NOMO-1 (cell line): ENCODE data around the gene DNAJB6.
"Not testable (repeated sequence)": the region's sequence is repeated elsewhere in the genome, so short reads cannot be mapped to it uniquely, and the experiment has no call there.

Source experiments
- DNase-seq, 2 experiments: peaks; one replicate each; lab custom pipeline; 2025; ENCODE audit not compliant: unreplicated experiment in 2 of 2; lab: John Stamatoyannopoulos, UW

The DNAJB6 gene

DNA sequence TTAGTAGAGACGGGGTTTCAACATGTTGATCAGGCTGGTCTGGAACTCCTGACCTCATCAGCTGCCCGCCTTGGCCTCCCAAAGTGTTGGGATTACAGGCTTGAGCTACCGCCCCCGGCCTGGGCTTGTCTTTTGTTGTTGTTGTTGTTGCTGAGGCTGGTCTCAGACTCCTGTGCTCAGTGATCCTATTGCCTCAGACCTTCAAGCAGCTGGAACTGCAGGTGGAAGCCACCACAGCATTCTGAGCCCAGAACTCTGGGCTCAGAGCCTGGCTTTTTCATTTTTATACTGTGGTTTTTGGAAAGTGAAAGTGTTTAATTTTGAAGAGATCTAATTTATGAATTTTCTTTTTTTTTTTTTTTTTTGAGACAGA lies 16.2 kb upstream of the DNAJB6 start:
- DNase-seq: no peak

DNA sequence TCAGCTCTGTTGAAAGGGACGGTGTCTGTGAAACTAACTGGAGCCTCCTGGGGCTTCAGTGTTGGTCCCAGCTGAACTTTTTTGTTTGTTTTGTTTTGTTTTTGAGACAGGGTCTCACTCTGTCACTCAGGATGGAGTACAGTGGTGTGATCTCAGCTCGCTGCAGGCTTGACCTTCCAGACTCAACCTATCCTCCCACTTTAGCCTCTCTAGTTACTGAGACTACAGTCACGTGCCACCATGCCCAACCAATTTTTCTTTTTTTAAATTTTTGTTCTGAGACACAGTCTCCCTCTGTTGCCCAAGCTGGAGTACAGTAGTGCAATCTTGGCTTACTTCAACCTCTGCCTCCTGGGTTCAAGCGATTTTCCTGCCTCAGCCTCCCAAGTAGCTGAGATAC lies 13.4 kb upstream of the DNAJB6 start:
- DNase-seq: no peak

DNA sequence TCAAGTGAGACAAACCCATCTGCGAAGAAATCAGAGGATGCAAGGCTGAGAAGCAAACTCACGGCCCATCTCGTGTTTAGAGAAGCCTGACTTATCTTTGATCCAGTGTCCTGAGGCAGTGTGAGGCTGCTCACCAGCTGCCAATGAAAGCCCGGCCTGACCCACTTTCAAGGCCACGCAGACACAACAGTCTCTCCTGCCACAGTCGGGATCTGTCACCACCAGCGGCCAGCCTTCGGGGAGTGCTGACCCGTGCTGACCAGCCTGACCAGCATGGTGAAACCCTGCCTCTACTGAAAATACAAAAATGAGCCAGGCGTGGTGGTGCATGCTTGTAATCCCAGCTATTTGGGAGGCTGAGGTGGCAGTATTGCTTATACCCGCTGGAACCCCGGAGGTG lies 7.4 kb upstream of the DNAJB6 start:
- DNase-seq: no peak

DNA sequence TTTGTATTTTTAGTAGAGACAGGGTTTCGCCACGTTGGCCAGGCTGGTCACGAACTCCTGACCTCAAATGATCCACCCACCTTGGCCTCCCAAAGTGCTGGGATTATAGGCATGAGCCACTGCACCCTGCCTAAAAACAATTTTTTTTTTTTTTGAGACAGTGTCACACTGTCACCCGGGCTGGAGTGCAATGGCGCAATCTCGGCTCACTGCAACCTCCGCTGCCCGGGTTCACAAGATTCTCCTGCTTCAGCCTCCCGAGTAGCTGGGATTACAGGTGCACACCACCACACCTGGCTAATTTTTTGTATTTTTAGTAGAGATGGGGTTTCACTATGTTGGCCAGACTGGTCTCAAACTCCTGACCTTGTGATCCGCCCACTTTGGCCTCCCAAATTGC lies 6.2 kb upstream of the DNAJB6 start:
- not testable (repeated sequence) for DNase-seq

DNA sequence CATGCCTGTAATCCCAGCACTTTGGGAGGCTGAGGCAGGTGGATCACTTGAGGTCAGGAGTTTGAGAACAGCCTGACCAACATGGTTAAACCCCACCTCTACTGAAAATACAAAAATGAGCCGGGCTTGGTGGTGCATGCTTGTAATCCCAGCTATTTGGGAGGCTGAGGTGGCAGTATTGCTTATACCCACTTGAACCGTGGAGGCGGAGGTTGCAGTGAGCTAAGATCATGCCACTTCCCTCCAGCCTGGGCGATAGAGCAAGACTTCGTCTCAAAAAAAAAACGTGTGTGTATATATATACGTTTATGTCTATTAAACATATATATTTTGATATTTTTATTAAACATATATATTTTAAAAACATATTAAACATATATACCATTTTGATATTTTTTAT lies 5.8 kb upstream of the DNAJB6 start:
- DNase-seq: not testable (repeated sequence)

DNA sequence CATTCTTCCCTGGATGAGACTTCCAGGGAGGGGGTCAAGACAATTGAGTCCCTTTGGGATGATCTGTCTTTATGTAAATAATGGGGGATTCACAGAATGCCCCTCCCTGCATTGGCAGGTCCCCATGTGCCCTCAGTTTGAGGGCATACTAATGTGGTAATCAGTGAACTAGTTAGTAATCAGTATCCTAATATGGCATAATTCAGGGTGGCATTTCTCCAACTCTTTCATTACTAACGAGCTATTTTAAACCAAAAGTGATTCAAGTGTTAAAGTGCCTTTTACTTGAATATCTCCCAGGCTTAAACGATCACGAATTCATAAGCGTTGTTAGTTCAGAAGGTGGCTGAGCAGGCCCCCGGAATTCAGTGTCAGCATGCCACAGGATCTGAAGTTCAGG lies 1.6 kb upstream of the DNAJB6 start:
- DNase-seq: no peak

DNA sequence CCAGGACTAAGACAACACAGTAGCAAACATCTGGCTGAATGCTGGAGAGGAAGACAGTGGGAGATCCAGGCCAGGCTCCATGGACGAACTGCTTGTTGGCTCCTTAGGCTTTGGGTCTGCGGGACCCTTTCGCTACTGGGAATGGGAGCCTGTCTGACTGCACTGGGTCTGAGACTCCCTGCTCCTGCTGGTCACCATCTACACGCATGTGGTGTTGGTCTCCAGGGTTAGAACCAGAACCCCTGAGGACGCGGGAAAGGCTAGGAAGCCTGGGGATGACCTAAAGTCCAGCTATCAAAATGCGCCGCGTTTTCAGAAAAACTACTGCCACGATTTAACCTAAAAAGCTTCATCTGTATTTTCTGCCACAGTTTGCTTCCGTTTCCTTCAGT lies 817 bp upstream of the DNAJB6 start:
- no peak for DNase-seq

DNA sequence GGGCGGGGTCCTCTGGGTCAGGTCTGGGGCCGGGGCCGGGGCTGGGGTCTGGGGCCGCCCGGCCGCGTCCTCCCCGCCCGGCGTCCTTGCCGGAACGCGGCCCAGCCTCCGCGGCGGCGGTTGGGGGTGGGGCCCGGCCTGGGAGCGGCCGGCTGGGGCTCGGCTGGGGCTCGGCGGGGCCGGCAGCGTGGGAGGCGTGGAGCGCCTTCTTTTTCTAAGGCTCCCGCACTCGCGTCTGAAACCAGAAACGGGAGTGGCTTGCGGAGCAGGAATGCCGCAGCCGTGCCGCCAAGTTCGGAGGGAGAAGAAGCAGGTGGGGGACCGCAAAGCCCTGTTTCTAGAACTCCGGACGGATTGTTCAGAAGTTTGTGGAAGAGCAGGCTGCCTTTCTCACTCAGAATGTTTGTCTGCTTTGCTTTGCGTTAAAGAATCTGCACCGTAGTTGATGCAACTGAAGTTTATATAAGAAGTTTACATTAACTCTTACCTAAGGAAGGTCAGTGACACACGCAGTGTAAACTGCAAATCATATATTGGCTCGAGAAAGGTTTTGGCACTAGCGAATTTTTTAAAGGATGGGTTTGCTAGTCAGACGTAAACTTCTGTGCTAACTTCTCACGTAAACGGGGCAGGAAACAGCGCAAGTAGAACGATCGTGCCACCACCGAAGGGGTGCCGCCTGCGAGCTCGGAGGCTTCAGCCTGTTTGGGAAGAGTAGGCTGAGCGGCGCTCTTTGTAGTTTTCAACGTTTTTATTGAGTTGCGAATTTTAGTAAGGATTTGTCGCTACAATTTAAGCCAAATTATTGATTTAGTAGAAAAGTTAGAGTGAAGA lies 729 bp downstream of the DNAJB6 start:
- peak in 1 of 2 experiments; percentile 18 for DNase-seq

DNA sequence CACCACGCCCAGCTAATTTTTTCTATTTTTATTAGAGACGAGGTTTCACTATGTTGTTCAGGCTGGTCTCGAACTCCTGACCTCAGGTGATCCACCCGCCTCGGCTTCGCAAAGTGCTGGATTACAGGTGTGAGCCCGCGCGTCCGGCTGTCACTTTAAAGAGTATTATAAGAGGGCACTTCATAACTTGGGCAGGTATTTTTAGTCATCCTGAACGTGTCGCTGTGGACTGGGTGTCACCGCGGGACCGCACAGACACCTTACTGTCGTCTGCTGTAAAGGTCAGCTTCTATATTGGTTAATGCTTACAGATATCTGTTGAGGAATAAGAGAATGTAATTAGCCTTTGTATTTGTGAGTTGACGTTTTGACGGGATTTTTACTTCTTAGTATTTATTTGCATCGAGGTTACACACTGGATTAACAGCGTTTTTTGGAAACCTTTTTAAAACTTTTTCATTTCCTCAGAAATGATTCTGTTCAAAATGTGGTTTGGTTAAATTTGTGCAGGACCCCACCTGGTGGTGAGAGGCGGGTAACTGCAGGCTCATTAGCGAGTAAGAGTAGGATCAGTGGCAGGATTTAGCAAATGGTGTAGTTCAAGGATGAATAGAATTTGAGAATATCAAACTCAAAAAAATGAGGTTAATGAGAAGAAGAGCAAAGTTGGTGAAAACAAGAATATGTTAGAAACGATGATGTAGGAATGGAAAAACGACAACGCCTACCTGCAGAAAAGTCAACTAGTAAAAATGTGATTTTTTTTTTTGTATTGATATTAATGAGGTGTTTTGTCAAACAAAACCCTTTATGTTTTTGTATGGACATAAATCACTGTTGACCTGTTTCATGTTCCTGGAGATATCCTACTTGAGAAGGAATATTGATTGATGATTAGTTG lies 3.2 kb downstream of the DNAJB6 start:
- DNase-seq: peak in 1 of 2 experiments; percentile 24

DNA sequence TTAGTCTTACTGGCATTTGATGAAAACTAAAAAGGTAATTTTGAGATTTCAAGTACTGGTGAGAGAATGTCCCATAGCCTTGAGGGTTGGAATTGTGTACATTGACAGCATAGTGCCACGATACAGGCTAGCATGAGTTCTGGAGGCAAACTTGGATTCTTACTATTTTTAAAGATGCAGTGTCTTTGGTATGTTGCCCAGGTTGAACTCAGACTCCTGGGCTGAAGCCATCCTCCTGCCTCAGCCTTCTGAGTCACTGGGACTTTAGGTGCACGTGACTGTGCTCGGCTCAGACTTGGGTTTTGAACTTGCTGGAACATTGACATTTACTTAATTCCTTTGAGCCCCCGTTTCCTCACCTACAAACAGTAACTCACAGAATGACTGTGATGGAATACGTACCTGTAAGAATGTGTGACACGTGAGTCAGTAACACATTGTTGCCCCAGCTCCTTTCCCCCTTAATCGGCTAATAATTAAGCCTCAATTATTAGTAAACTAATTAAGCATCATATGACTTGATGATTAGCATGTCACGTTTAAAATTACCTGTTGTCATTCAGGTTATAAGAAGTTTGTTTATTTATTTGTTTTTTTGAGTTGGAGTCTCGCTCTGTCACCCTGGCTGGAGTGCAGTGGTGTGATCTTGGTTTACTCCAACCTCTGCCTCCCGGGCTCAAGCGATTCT lies 10.6 kb downstream of the DNAJB6 start:
- DNase-seq: no peak

DNA sequence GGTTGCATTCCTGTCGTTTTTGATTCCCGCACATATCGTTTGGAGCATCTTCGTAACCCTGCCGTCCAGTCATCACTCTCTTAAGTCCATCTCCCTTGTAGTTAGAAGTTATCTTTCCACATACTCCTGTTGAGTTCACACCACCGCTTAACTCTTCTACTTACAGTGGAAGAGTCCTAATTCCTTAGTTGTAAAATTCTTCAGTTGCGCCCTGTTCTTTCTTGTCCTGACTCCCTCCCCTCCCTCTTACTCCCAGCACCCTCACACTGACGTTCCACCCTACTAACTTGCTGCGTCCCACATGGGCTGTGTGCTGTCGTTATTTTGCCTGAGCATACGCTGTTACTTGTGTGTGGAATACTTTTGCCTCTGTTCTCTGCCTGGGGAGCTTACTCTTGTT lies 11.7 kb downstream of the DNAJB6 start:
- DNase-seq: no peak

DNA sequence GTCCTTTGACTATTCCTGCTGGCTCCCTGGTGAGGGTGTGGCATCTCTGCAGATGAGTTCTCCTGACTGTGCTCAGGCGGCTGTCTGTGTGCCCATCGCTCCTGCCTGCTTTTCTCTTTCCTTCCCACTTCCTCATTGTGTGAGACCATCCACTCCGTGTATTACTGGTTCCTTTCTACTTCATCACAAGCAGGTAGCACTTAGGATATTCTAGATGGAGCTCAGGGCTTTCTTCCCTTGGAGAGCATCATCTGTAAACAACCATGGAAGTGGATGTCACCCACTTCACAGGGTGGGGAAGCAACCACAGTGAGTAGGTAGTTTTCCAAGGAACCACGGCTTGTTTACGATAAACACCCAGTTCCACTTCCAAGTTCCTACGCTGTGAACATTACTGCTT lies 15.7 kb downstream of the DNAJB6 start:
- peak in 1 of 2 experiments; percentile 5 for DNase-seq

DNA sequence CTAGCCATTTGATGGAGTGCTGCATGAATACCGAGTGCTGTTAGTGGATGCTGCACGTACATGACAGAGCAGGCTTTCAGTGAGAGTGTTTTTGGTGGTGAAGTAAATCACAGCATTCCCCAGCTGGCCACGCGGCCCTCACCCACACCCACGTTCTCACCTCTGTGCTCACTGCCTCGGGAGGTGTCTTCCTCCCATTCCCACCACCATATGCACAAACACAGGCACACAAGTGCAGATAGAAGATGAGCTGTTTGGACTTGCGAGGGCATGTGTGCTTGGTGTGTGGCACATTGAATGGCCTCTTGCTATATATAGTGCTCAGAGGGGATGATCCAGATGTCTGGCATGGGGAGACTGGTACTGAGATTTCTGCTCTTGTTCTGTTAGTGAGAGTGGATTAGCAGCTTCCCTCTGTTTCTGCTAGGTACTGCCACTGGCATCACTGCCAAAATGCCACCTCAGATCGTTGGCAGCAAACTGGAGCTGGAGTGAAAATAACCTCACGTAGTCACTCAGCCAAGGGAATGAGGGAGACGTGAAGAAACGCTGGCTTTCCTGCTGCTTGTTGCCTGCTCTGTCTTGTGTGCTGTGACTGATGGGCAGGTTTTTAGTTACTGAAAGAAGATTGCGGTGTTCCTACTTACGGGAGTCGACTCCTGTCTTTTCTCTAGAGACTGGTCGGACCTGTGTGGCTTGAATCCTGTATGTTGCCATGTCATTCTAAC lies 19.1 kb downstream of the DNAJB6 start:
- DNase-seq: no peak

DNA sequence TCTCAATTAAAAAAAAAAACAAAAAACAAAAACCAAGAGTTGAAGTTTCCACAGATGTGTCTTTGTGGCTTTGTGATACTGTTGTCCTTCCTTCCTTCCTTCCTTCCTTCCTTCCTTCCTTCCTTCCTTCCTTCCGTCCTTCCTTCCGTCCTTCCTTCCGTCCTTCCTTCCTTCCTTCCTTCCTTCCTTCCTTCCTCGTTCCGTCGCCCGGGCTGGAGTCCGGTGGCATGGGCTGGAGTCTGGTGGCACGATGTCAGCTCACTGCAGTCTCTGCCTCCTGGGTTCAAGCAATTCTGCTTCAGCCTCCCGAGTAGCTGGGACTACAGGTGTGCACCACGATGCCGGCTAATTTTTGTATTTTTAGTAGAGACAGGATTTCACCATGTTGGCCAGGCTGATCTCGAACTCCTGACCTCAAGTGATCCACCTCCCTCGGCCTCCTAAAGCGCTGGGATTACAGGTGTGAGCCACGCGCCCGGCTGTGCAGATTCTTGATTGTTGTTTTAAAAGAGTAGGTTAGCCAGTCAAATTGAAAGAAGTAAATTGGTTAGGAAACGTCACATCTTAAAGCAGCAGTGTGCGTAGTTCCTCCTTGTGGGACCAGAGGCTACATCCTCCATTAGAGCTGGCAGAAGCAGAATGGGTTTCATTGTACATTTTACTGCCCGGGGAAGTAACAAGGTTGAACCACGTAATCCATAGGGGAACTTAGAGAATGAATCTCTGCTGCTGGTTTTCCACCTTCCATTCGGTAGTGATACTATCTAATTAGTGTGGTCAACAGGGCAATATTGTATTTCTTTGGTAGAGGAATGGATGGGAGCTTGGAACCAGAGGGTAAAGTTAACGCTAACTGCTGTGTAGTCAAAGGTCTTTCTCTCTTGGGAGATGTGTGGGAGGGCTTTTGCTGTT lies 20.6 kb downstream of the DNAJB6 start:
- DNase-seq: no peak

DNA sequence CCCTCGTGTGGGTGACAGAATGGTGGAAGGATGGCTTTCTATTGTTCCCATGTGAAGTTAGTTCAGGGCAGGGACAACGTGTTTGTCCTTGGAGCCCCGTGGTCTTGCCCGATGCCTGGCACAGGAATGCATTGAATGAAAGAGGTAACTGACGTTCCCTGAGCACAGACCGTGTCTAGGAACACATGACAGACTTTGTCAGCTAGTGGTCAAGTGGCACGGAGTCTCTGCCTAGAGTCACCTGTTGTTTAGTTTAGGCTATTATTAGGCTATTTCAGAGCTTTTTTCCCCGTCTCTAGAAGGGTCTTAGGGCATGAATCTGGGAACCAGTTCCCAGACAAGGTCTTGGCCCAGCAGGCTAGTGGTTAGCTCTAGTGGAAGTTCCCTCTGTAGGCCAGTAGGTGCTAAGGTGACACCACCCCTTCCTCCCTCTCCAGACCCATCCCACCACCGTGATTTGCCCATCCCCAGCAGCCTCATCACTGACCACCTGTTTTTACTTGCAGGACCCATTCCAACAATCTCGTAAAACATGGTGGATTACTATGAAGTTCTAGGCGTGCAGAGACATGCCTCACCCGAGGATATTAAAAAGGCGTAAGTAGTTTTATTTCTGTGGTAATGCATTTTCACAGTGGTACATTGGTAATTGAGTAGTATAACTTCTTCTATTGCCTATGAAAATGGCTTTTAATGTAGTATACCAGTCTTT lies 21.4 kb downstream of the DNAJB6 start:
- no peak for DNase-seq

DNA sequence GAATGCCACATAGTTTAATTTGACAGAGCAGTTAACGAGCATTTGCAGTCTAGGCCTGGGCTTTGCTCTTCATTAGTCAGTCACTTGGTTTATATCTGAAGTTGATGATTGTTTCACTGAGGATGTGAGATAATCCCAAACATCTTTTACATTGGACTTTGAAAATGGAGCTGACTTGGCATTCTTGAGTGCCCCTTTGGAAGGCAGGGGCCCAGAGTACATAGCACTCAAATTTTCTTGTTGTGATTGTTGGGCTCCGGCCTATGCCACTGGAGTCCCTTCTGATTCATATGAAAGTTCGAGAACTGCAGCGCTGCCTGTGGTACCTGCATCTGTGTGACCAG lies 21.9 kb downstream of the DNAJB6 start:
- no peak for DNase-seq

DNA sequence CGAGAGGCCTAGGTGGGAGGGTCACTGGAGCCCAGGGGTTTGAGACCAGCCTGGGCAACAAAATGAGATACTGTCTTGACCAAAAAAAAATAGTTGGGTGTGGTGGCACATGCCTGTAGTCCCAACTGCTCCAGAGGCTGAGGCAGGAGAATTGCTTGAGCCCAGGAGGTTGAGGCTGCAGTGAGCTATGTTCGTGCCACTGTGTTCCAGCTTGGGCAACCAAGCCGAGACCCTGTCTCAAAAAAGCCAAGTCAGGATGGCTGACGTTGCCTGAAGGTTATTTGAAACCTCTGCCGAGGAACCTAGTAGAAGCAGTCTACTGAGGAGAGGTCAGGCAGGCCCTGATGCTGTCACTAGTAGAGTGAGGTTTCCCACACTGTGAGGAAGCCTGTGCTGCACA lies 22.8 kb downstream of the DNAJB6 start:
- DNase-seq: no peak

DNA sequence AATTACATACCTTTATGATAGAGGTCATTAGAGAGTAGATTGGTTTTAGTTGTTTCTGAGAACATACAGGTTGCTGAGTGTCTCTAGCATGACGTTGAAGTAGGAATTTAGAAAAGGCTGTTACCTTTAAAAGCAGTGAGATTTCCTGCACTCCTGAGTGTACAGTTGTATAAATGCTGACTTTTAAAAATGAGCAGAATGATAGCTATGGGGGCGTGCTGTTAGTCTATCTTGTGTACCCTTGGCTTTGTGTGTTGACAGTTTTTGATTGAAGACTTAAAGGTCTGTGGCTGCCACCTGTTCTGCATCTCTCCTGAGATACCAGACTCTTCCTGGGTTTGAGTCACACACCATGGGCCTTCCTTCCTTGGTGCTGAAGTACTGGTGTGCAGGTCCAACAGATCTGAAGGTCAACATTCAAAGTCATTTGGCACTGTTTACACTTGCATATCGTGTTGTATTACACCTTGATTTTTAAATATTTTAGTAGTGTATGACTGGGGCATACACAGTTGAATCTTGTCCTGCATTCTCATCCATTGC lies 23.8 kb downstream of the DNAJB6 start:
- DNase-seq: no peak

DNA sequence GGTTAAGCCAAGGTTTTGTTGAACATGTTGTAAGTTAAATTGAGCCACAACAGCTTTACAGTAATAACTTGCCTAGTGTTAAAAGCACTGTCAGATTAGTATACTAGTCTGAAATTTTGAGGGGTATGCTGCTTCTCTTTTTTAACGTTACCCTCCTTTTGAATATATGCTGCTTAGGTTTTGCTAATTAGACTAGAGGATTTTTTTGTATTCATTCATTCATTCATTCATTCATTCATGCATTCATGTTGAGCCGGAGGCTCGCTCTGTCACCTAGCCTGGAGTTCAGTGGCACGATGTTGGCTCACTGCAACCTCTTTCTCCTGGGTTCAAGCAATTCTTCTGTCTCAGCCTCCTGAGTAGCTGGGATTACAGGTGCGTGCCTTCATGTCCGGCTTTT lies 24.7 kb downstream of the DNAJB6 start:
- DNase-seq: no peak
